Suppressor macrophage treated with lipopolysaccharide for 1 hour (primary cell): ENCODE data around the gene WDR91.

Source experiments
- DNase-seq, 3 donors: peaks; one replicate each; pipeline ENCODE4 v3.0.0-alpha.2; 2020 to 2022

WDR91 gene

GRCh38 chr7:135197906-135198655 lies 13.2 kb downstream of the WDR91 start:
- no peak for DNase-seq

GRCh38 chr7:135197343-135197742 lies 14.0 kb downstream of the WDR91 start:
- DNase-seq = no peak

GRCh38 chr7:135195968-135196629 lies 15.2 kb downstream of the WDR91 start:
- no peak for DNase-seq

GRCh38 chr7:135195156-135195555 lies 16.2 kb downstream of the WDR91 start:
- DNase-seq = no peak

- DNase-seq = peak; percentile 36 to 44 (median 39)
Observed at GRCh38 chr7:135194494-135195095, 16.7 kb downstream of the WDR91 start.

- no peak for DNase-seq
Observed at GRCh38 chr7:135193615-135194081, 17.7 kb downstream of the WDR91 start.

- no peak for DNase-seq
Observed at GRCh38 chr7:135192914-135193536, 18.3 kb downstream of the WDR91 start.

GRCh38 chr7:135190703-135191102 lies 20.6 kb downstream of the WDR91 start:
- no peak for DNase-seq

- DNase-seq = no peak
Observed at GRCh38 chr7:135189961-135190360, 21.4 kb downstream of the WDR91 start.

- DNase-seq = no peak
Observed at GRCh38 chr7:135189221-135189662, 22.1 kb downstream of the WDR91 start.

GRCh38 chr7:135188298-135188984 lies 22.9 kb downstream of the WDR91 start:
- DNase-seq = no peak

GRCh38 chr7:135186841-135187253 lies 24.5 kb downstream of the WDR91 start:
- no peak for DNase-seq

GRCh38 chr7:135186261-135186540 lies 25.1 kb downstream of the WDR91 start:
- DNase-seq = no peak

GRCh38 chr7:135185471-135186260 lies 25.7 kb downstream of the WDR91 start:
- DNase-seq = no peak

- DNase-seq = no peak
Observed at GRCh38 chr7:135184254-135184841, 27.0 kb downstream of the WDR91 start.

GRCh38 chr7:135183478-135183877 lies 27.8 kb downstream of the WDR91 start:
- DNase-seq = no peak

GRCh38 chr7:135181929-135182678 lies 29.2 kb downstream of the WDR91 start:
- DNase-seq = no peak

- DNase-seq = no peak
Observed at GRCh38 chr7:135181261-135181928, 29.9 kb downstream of the WDR91 start.

GRCh38 chr7:135180122-135180521 lies 31.2 kb downstream of the WDR91 start:
- DNase-seq = no peak

- no peak for DNase-seq
Observed at GRCh38 chr7:135179321-135179925, 31.9 kb downstream of the WDR91 start.
